Large intestine (tissue), 3 donors: Measurements from ENCODE around the gene HNRNPDL. TPM values are rescaled to one million over a fixed set of nuclear protein-coding genes. Genes with fewer than 3 reads are reported as not detected.
A peak's percentile ranks its signal among the peaks of the same experiment; 100 is the strongest.

Experiments used
- DNase-seq, 2 donors: peaks; one replicate each; pipeline versions ENCODE4 v3.0.0 to v3.0.0-alpha.2; 2013
- H3K27ac ChIP-seq: one replicate; pipeline ENCODE4 v1.5.1; 2013; ENCODE audit warnings: low read length
- H3K27me3 ChIP-seq: 2 replicates; pipeline ENCODE4 v1.6.1; 2013; ENCODE audit warnings: low read length; ENCODE audit not compliant: control insufficient read depth, insufficient read depth
- H3K36me3 ChIP-seq: 2 replicates; pipeline ENCODE4 v1.6.1; 2013; ENCODE audit warnings: low read length; ENCODE audit not compliant: control insufficient read depth, insufficient read depth
- H3K4me1 ChIP-seq: one replicate; pipeline ENCODE4 v1.6.1; 2013; ENCODE audit warnings: low read length; ENCODE audit not compliant: control insufficient read depth, insufficient read depth
- H3K4me3 ChIP-seq: one replicate; pipeline ENCODE4 v1.5.1; 2013; ENCODE audit warnings: low read length
- H3K9me3 ChIP-seq: one replicate; pipeline ENCODE4 v1.6.1; 2013; ENCODE audit warnings: mild to moderate bottlenecking, low read depth, low read length, moderate library complexity; ENCODE audit not compliant: control insufficient read depth
- WGBS: methylation state at CpG from one replicate; pipeline ENCODE4 v1.1.5; 2013; ENCODE audit warnings: low lambda C conversion rate; ENCODE audit not compliant: insufficient coverage; 5-methylcytosine and 5-hydroxymethylcytosine counted together
- polyA plus RNA-seq: library from polyadenylated mRNA; unstranded; fragments of 120-200 nt; gene quantifications from one replicate; pipeline ENCODE4 v1.2.1, GENCODE V29; 2013

The HNRNPDL gene
- polyA plus RNA-seq, 1 donor: 385 TPM

- Histone ChIP-seq H3K4me3 (no peak overlapping the region), H3K36me3 (no peaks in the 10 kb centered on the region), H3K27me3 (no peaks in the 10 kb centered on the region), H3K4me1 (peaks cover 2% of the 10 kb centered on the region), H3K9me3 (no peaks in the 10 kb centered on the region), H3K27ac (no peak overlapping the region)
- WGBS: no CpG with 5 or more reads among the region's 9 CpGs
- no peak for DNase-seq
Observed at GRCh38 chr4:82380344-82380743, 49.9 kb downstream of the HNRNPDL start.

- peaks cover 2% of the 10 kb centered on the region for H3K4me1 ChIP-seq
- no peak for DNase-seq
- no CpG with 5 or more reads among the region's 4 CpGs for WGBS
- H3K36me3 ChIP-seq: no peaks in the 10 kb centered on the region
- H3K27me3 ChIP-seq: no peaks in the 10 kb centered on the region
- H3K27ac ChIP-seq: no peak overlapping the region
- no peaks in the 10 kb centered on the region for H3K9me3 ChIP-seq
- no peak overlapping the region for H3K4me3 ChIP-seq
Observed at GRCh38 chr4:82376109-82376508, 54.2 kb downstream of the HNRNPDL start.

- WGBS: no CpG with 5 or more reads among the region's 83 CpGs
- peak within 1 kb of the TSS; percentile 98 for H3K4me3 ChIP-seq
Observed at GRCh38 chr4:82373816-82374625, 56.2 kb downstream of the HNRNPDL start, which contains the start of gene HNRNPD. TSS of gene HNRNPD (minus strand) at chr4:82373991. CDS start at chr4:82373678, 313 bp downstream.

GRCh38 chr4:82373486-82373815 is 56.8 kb downstream of the HNRNPDL start:
- Histone ChIP-seq H3K4me3 (peak overlapping the region; percentile 98), H3K36me3 (peaks cover 8% of the 10 kb centered on the region), H3K4me1 (peaks cover 4% of the 10 kb centered on the region), H3K27me3 (no peaks in the 10 kb centered on the region), H3K9me3 (no peaks in the 10 kb centered on the region), H3K27ac (peak overlapping the region; percentile 100)
- DNase-seq: peak in 1 of 2 donors; percentile 67
- WGBS: no CpG with 5 or more reads among the region's 50 CpGs

More at GRCh38 chr4:82373816-82374625, 56.2 kb downstream of the HNRNPDL start, which contains the start of gene HNRNPD:
- no peaks in the 10 kb centered on the region for H3K27me3 ChIP-seq
- peak; percentile 99 to 100 for DNase-seq
- H3K36me3 ChIP-seq: peaks cover 6% of the 10 kb centered on the region
- peak within 1 kb of the TSS; percentile 100 for H3K27ac ChIP-seq
- H3K9me3 ChIP-seq: no peaks in the 10 kb centered on the region
- H3K4me1 ChIP-seq: peaks cover 3% of the 10 kb centered on the region

Other genes starting within 250 kb of the HNRNPDL start
- 401 TPM for gene HNRNPD, start 56.5 kb downstream of the HNRNPDL start, polyA plus RNA-seq
- 44.7 TPM for gene ENOPH1, start 128 bp upstream of the HNRNPDL start, polyA plus RNA-seq
- 3.9 TPM for gene TMEM150C, start 131.5 kb upstream of the HNRNPDL start, polyA plus RNA-seq